Left lung (tissue), 10 donors: Measurements from ENCODE around the gene HSPA1L. TPM values are rescaled to one million over a fixed set of nuclear protein-coding genes. Genes with fewer than 3 reads are reported as not detected.
"Not testable (repeated sequence)": the region's sequence is repeated elsewhere in the genome, so short reads cannot be mapped to it uniquely, and the experiment has no call there.

Experiments used
- ATAC-seq: fragments of 200-7000 bp; cut with Tn5 transposase; one replicate; pipeline ENCODE4 v1.9.1; 2020; ENCODE audit warnings: moderate library complexity
- DNase-seq, 4 donors: peaks; one replicate each; pipeline ENCODE4 v3.0.0-alpha.2; 2013 to 2020
- H3K27ac ChIP-seq, 2 donors: fragments of 200-600 bp; sonication (generic) in 1 of 2; one replicate each; pipeline versions ENCODE4 v1.5.0 to v1.8.0; 2020 to 2021
- H3K27me3 ChIP-seq, 2 donors: fragments of 200-600 bp; sonication (generic) in 1 of 2; one replicate each; pipeline versions ENCODE4 v1.5.0 to v1.8.0; 2020 to 2021
- H3K36me3 ChIP-seq, 2 donors: fragments of 200-600 bp; sonication (generic) in 1 of 2; one replicate each; pipeline versions ENCODE4 v1.5.0 to v1.8.0; 2020 to 2021
- H3K4me1 ChIP-seq, 2 donors: fragments of 200-600 bp; one replicate each; pipeline ENCODE4 v1.8.0; 2021
- H3K4me3 ChIP-seq, 2 donors: fragments of 200-600 bp; sonication (generic) in 1 of 2; one replicate each; pipeline versions ENCODE4 v1.5.0 to v1.8.0; 2020 to 2021; ENCODE audit warnings: mild to moderate bottlenecking in 1 of 2
- H3K9me3 ChIP-seq, 2 donors: fragments of 200-600 bp; sonication (generic) in 1 of 2; one replicate each; pipeline versions ENCODE4 v1.5.0 to v1.8.0; 2020 to 2021
- CTCF ChIP-seq, 2 donors: fragments of 200-600 bp; sonication (generic) in 1 of 2; IDR thresholded peaks; one replicate each; pipeline versions ENCODE4 v1.5.0 to v1.8.0; 2021; ENCODE audit warnings: antibody characterized with exemption in 2 of 2
- intact Hi-C, 2 donors: fragments of 100-400 bp; cut with DNase I; formaldehyde crosslinking; loops; one replicate each; pipeline versions ENCODE4 v1.11.2 to v1.14.2; 2022
- polyA plus RNA-seq, 6 donors: library from polyadenylated mRNA; unstranded; fragments of 120-200 nt; gene quantifications; one replicate each; pipeline ENCODE4 v1.2.1, GENCODE V29; 2013; ENCODE audit not compliant: insufficient read length in 6 of 6
- total RNA-seq, 2 donors: library from RNA; stranded (reverse); fragmentation: NEBNext Ultra II Directional; extraction: Animal tissue kit (Norgen Biotek cat#: 25700); gene quantifications; one replicate each; pipeline ENCODE4 v1.2.1, GENCODE V29; 2021
- donor health status: DM: no; HTN: yes; CAD: no.
- donor health status: DM: no; HTN: no; CAD: no.

The HSPA1L gene
- total and polyA plus RNA-seq, 8 donors: 0.99 to 4.4 (median 3.1) TPM

GRCh38 chr6:31827286-31828079 lies 12.4 kb upstream of the HSPA1L start, which contains the start of gene HSPA1B:
Gene HSPA1B (plus strand): TSS chr6:31827738. CDS start chr6:31827951, 213 bp downstream.
- peak within 1 kb of the TSS; percentile 19 to 62 for H3K4me3 ChIP-seq
- no peaks in the 10 kb centered on the region for H3K27me3 ChIP-seq
- peak; percentile 70 for ATAC-seq
- intact Hi-C loops: no loop called here
- peak; percentile 97 to 100 (median 99) for DNase-seq
- no peaks in the 10 kb centered on the region for H3K36me3 ChIP-seq
- H3K4me1 ChIP-seq: peaks cover 25 to 63% of the 10 kb centered on the region in 2 donors
- TF ChIP-seq CTCF (IDR thresholded peaks at IDR 0.05): no peak
- H3K9me3 ChIP-seq: no peaks in the 10 kb centered on the region
- H3K27ac ChIP-seq: peak within 1 kb of the TSS; percentile 92 to 98

- no peak for TF ChIP-seq CTCF (IDR thresholded peaks at IDR 0.05)
- peak in 3 of 4 donors; percentile 89 to 91 (median 90) for DNase-seq
- no peaks in the 10 kb centered on the region for H3K9me3 ChIP-seq
- H3K27ac ChIP-seq: peak overlapping the region; percentile 92 to 98
- no peaks in the 10 kb centered on the region for H3K36me3 ChIP-seq
- peaks cover 22 to 60% of the 10 kb centered on the region in 2 donors for H3K4me1 ChIP-seq
- ATAC-seq: peak; percentile 30
- intact Hi-C loops: no loop called here
- H3K27me3 ChIP-seq: no peaks in the 10 kb centered on the region
- H3K4me3 ChIP-seq: peak overlapping the region; percentile 19 to 62
Observed at GRCh38 chr6:31826793-31827285, 11.8 kb upstream of the HSPA1L start.

- Histone ChIP-seq H3K36me3 (no peaks in the 10 kb centered on the region), H3K4me3 (no peak overlapping the region), H3K4me1 (peaks cover 12 to 57% of the 10 kb centered on the region in 2 donors), H3K27me3 (no peaks in the 10 kb centered on the region), H3K9me3 (no peaks in the 10 kb centered on the region), H3K27ac (peak overlapping the region; percentile 92 to 98)
- TF ChIP-seq CTCF (IDR thresholded peaks at IDR 0.05): no peak
- ATAC-seq (no peak), DNase-seq (no peak)
- intact Hi-C loops: no loop called here
Observed at GRCh38 chr6:31825553-31825952, 10.5 kb upstream of the HSPA1L start.

GRCh38 chr6:31823592-31824196 lies 8.6 kb upstream of the HSPA1L start:
- H3K9me3 ChIP-seq, ATAC-seq, H3K36me3 ChIP-seq, H3K4me3 ChIP-seq, DNase-seq, H3K27me3 ChIP-seq, intact Hi-C loops: not testable (repeated sequence)
- Histone ChIP-seq H3K27ac (peak overlapping the region; percentile 92 to 98), H3K4me1 (peaks cover 22 to 76% of the 10 kb centered on the region in 2 donors)

GRCh38 chr6:31822036-31822821 lies 7.1 kb upstream of the HSPA1L start:
- no peak for TF ChIP-seq CTCF (IDR thresholded peaks at IDR 0.05)
- peak overlapping the region; percentile 35 to 54 for H3K4me3 ChIP-seq
- peak; percentile 53 for ATAC-seq
- H3K4me1 ChIP-seq: peaks cover 26 to 89% of the 10 kb centered on the region in 2 donors
- no peaks in the 10 kb centered on the region for H3K9me3 ChIP-seq
- H3K36me3 ChIP-seq: no peaks in the 10 kb centered on the region
- intact Hi-C loops: no loop called here
- peak; percentile 67 to 91 (median 82) for DNase-seq
- peak overlapping the region; percentile 92 to 98 for H3K27ac ChIP-seq
- no peaks in the 10 kb centered on the region for H3K27me3 ChIP-seq
